SK-N-SH treated with all-trans-retinoic acid at 6 μM for 48 hours (cell line): ENCODE data around the gene POLQ.
"Not testable (repeated sequence)": the region's sequence is repeated elsewhere in the genome, so short reads cannot be mapped to it uniquely, and the experiment has no call there.

Source experiments
- ISL1 ChIP-seq: fragments of 250-450 bp; sonication (Bioruptor Pico); IDR thresholded peaks from 2 replicates; pipeline ENCODE4 v2.1.2; 2022; ENCODE audit warnings: mild to moderate bottlenecking, moderate library complexity
- RARB ChIP-seq: fragments of 250-450 bp; sonication (Bioruptor Pico); IDR thresholded peaks from 2 replicates; pipeline ENCODE4 v1.8.0; 2021; ENCODE audit warnings: mild to moderate bottlenecking, moderate library complexity

GRCh38 chr3:121395967-121396366 is 149.8 kb downstream of the POLQ start:
- not testable (repeated sequence) for TF ChIP-seq ISL1 (CRISPR knock-in tag); RARB
